Astrocyte (in vitro differentiated cells and primary cell): Measurements from ENCODE around the gene TEX36. TPM values are rescaled to one million over a fixed set of nuclear protein-coding genes. Genes with fewer than 3 reads are reported as not detected.

Source experiments
- DNase-seq: peaks from one replicate; pipeline ENCODE4 v3.0.0-alpha.2; 2010; ENCODE audit warnings: low read depth
- FAIRE-seq: peaks from 2 replicates; lab custom pipeline; 2011; peaks lifted over from hg19 to GRCh38; lab: Jason Lieb, UNC
- H2AFZ ChIP-seq: 2 replicates; pipeline ENCODE4 v1.6.0; 2012; ENCODE audit warnings: low read depth, low read length, inconsistent platforms
- H3K27ac ChIP-seq: 2 replicates; pipeline ENCODE4 v1.5.1; 2011; ENCODE audit warnings: low read depth, low read length, inconsistent platforms
- H3K27me3 ChIP-seq: 2 replicates; pipeline ENCODE4 v1.6.0; 2011; ENCODE audit warnings: low read length, inconsistent platforms; ENCODE audit not compliant: insufficient read depth
- H3K36me3 ChIP-seq: 2 replicates; pipeline ENCODE4 v1.5.1; 2011; ENCODE audit warnings: low read length, inconsistent platforms; ENCODE audit not compliant: insufficient read depth
- H3K4me1 ChIP-seq: 2 replicates; pipeline ENCODE4 v1.5.1; 2011; ENCODE audit warnings: low read length, inconsistent platforms; ENCODE audit not compliant: insufficient read depth
- H3K4me2 ChIP-seq: 2 replicates; pipeline ENCODE4 v1.6.0; 2012; ENCODE audit warnings: low read length, inconsistent platforms
- H3K4me3 ChIP-seq: 2 replicates; pipeline ENCODE4 v1.5.1; 2011; ENCODE audit warnings: low read depth, mild to moderate bottlenecking, low read length, inconsistent platforms; ENCODE audit not compliant: insufficient read depth
- H3K79me2 ChIP-seq: 2 replicates; pipeline ENCODE4 v1.6.0; 2012; ENCODE audit warnings: mild to moderate bottlenecking, low read length, inconsistent platforms; ENCODE audit not compliant: insufficient read depth
- H3K9ac ChIP-seq: 2 replicates; pipeline ENCODE4 v1.6.0; 2012; ENCODE audit warnings: mild to moderate bottlenecking, low read length, inconsistent platforms
- H3K9me3 ChIP-seq: 2 replicates; pipeline ENCODE4 v1.5.1; 2012; ENCODE audit warnings: low read depth, mild to moderate bottlenecking, low read length, inconsistent platforms; ENCODE audit not compliant: insufficient read depth
- H4K20me1 ChIP-seq: 2 replicates; pipeline ENCODE4 v1.6.0; 2012; ENCODE audit warnings: low read length, inconsistent platforms; ENCODE audit not compliant: insufficient read depth
- H3K27ac Mint-ChIP-seq: one replicate; pipeline ENCODE4 v1.8.0; 2021; ENCODE audit warnings: mild to moderate bottlenecking, mixed read lengths; ENCODE audit not compliant: unreplicated experiment
- H3K27me3 Mint-ChIP-seq: one replicate; pipeline ENCODE4 v1.8.0; 2021; ENCODE audit warnings: low read depth, mixed read lengths; ENCODE audit not compliant: unreplicated experiment
- H3K36me3 Mint-ChIP-seq: one replicate; pipeline ENCODE4 v1.8.0; 2021; ENCODE audit warnings: low read depth, mixed read lengths; ENCODE audit not compliant: unreplicated experiment
- H3K4me1 Mint-ChIP-seq: one replicate; pipeline ENCODE4 v1.8.0; 2021; ENCODE audit warnings: low read depth, mixed read lengths; ENCODE audit not compliant: unreplicated experiment
- H3K4me3 Mint-ChIP-seq: one replicate; pipeline ENCODE4 v1.8.0; 2021; ENCODE audit warnings: mild to moderate bottlenecking, moderate library complexity, mixed read lengths; ENCODE audit not compliant: unreplicated experiment
- H3K9me3 Mint-ChIP-seq: one replicate; pipeline ENCODE4 v1.8.0; 2021; ENCODE audit warnings: mild to moderate bottlenecking, mixed read lengths; ENCODE audit not compliant: unreplicated experiment
- CTCF ChIP-seq: IDR thresholded peaks from 2 replicates; pipeline ENCODE4 v1.5.1; 2011; ENCODE audit warnings: low read depth, mild to moderate bottlenecking, inconsistent platforms, low read length, moderate library complexity; ENCODE audit not compliant: insufficient read depth
- EZH2 ChIP-seq: IDR thresholded peaks from 2 replicates; pipeline ENCODE4 v1.6.1; 2012; ENCODE audit warnings: mild to moderate bottlenecking, low read length, inconsistent platforms; ENCODE audit not compliant: insufficient read depth
- total RNA-seq: library from RNA; stranded (reverse); gene quantifications from 2 replicates; pipeline ENCODE4 v1.2.1, GENCODE V29; 2021

Gene TEX36
- total RNA-seq, 1 donor from 2014 or later = not detected

- H3K4me3 ChIP-seq = no peak overlapping the region
- H3K9me3 Mint-ChIP-seq = no peaks in the 10 kb centered on the region
- no peaks in the 10 kb centered on the region for H3K9me3 ChIP-seq
- H3K4me1 ChIP-seq = no peaks in the 10 kb centered on the region
- no peaks in the 10 kb centered on the region for H3K36me3 Mint-ChIP-seq
- no peaks in the 10 kb centered on the region for H3K79me2 ChIP-seq
- H3K27me3 Mint-ChIP-seq = no peaks in the 10 kb centered on the region
- FAIRE-seq (no peak), DNase-seq (no peak)
- H2AFZ ChIP-seq = no peak overlapping the region
- no peaks in the 10 kb centered on the region for H4K20me1 ChIP-seq
- no peak for TF ChIP-seq EZH2
- TF ChIP-seq CTCF = no peak
- no peak overlapping the region for H3K27ac ChIP-seq
- H3K27me3 ChIP-seq = no peaks in the 10 kb centered on the region
- H3K27ac Mint-ChIP-seq = no peak overlapping the region
- H3K4me2 ChIP-seq = no peak overlapping the region
- no peaks in the 10 kb centered on the region for H3K4me1 Mint-ChIP-seq
- H3K4me3 Mint-ChIP-seq = no peak overlapping the region
- H3K9ac ChIP-seq = no peak overlapping the region
- no peaks in the 10 kb centered on the region for H3K36me3 ChIP-seq
Measured at GRCh38 chr10:125611216-125611615, 71.7 kb downstream of the TEX36 start.

- Histone ChIP-seq H3K27me3 (no peaks in the 10 kb centered on the region), H3K4me2 (no peak overlapping the region), H3K36me3 (no peaks in the 10 kb centered on the region), H2AFZ (no peak overlapping the region), H3K4me1 (no peaks in the 10 kb centered on the region), H3K79me2 (no peaks in the 10 kb centered on the region), H4K20me1 (no peaks in the 10 kb centered on the region), H3K4me3 (no peak overlapping the region), H3K9ac (no peak overlapping the region), H3K9me3 (no peaks in the 10 kb centered on the region), H3K27ac (no peak overlapping the region)
- FAIRE-seq (no peak), DNase-seq (no peak)
- Mint-ChIP-seq H3K27ac (no peak overlapping the region), H3K4me3 (no peak overlapping the region), H3K9me3 (no peaks in the 10 kb centered on the region), H3K4me1 (no peaks in the 10 kb centered on the region), H3K36me3 (no peaks in the 10 kb centered on the region), H3K27me3 (no peaks in the 10 kb centered on the region)
- TF ChIP-seq CTCF (no peak), EZH2 (no peak)
Measured at GRCh38 chr10:125609859-125610258, 73.1 kb downstream of the TEX36 start.

- FAIRE-seq = no peak
- Mint-ChIP-seq H3K4me1 (no peaks in the 10 kb centered on the region), H3K36me3 (no peaks in the 10 kb centered on the region)
Measured at GRCh38 chr10:125608474-125608873, 74.5 kb downstream of the TEX36 start.

More at GRCh38 chr10:125608474-125608873, 74.5 kb downstream of the TEX36 start:
- no peak overlapping the region for H2AFZ ChIP-seq
- H3K27me3 ChIP-seq = no peaks in the 10 kb centered on the region
- no peaks in the 10 kb centered on the region for H4K20me1 ChIP-seq
- no peaks in the 10 kb centered on the region for H3K9me3 ChIP-seq
- H3K4me3 Mint-ChIP-seq = no peak overlapping the region
- TF ChIP-seq EZH2 (no peak), CTCF (no peak)
- no peak overlapping the region for H3K4me2 ChIP-seq
- no peak for DNase-seq
- H3K36me3 ChIP-seq = no peaks in the 10 kb centered on the region
- no peak overlapping the region for H3K9ac ChIP-seq
- H3K27ac ChIP-seq = no peak overlapping the region
- H3K4me1 ChIP-seq = no peaks in the 10 kb centered on the region
- H3K27me3 Mint-ChIP-seq = no peaks in the 10 kb centered on the region
- no peaks in the 10 kb centered on the region for H3K79me2 ChIP-seq
- no peak overlapping the region for H3K4me3 ChIP-seq
- no peak overlapping the region for H3K27ac Mint-ChIP-seq
- H3K9me3 Mint-ChIP-seq = no peaks in the 10 kb centered on the region
